ENCODE measurements around the gene LAMA2.

DNA sequence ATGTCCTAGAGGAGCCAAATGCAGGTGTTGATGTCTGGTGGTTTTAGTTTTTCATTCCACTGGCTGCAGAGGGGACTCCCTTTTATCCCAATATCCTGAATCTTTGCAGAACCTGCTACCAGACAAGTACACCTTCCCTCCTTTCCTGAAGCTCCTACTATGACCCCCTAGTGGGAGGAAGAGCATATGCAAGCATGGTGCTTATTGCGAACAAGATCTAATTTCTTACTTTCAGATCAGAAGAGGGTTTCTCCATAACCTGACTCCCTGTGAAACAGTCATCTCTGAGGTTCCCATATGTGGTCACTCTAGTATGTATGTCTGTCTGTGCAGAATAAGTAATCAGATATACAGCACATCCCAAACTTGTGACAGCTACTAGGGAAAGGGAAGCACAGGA is 549.8 kb downstream of the LAMA2 start:
- TF ChIP-seq, protein P1, sequence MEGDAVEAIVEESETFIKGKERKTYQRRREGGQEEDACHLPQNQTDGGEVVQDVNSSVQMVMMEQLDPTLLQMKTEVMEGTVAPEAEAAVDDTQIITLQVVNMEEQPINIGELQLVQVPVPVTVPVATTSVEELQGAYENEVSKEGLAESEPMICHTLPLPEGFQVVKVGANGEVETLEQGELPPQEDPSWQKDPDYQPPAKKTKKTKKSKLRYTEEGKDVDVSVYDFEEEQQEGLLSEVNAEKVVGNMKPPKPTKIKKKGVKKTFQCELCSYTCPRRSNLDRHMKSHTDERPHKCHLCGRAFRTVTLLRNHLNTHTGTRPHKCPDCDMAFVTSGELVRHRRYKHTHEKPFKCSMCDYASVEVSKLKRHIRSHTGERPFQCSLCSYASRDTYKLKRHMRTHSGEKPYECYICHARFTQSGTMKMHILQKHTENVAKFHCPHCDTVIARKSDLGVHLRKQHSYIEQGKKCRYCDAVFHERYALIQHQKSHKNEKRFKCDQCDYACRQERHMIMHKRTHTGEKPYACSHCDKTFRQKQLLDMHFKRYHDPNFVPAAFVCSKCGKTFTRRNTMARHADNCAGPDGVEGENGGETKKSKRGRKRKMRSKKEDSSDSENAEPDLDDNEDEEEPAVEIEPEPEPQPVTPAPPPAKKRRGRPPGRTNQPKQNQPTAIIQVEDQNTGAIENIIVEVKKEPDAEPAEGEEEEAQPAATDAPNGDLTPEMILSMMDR (IDR thresholded peaks at IDR 0.05 in 8 of 11, conservative IDR thresholded peaks at IDR 0.05 in 3 of 11): no peak
- TF ChIP-seq POLR2A (IDR thresholded peaks at IDR 0.05): no peak
- no peak for TF ChIP-seq POLR2AphosphoS5 (IDR thresholded peaks at IDR 0.05)

Measured in spleen (tissue), 7 donors.